ENCODE data around the gene MYRIP. TPM values are rescaled to one million over a fixed set of nuclear protein-coding genes. Genes with fewer than 3 reads are reported as not detected.
"Not testable (repeated sequence)": the region's sequence is repeated elsewhere in the genome, so short reads cannot be mapped to it uniquely, and the experiment has no call there.

MYRIP gene
- total and polyA plus RNA-seq, 4 experiments from 2014 or later = not detected

DNA sequence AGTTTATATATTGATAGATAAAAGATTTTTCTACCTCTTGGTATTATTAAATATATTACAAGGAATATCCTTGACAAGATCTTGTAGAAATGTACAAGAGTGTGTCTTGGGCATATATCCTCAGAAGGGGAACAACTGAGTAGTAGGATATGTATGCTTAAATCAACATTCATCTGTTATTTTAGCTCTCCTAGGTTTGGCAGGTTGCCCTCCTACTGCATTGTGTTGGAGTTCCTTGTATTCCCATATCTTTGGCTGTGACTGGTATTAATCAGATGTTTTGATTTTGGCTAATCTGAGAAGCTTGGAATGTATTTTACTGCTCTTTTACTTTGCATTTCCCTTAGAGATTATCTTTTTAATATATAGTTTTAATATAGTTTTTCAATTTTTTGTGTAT lies 4.6 kb downstream of the MYRIP start:
- H3K36me3 ChIP-seq (ENCODE audit: insufficient read depth, low read length) = no peaks in the 10 kb centered on the region
- no peaks in the 10 kb centered on the region for H3K36me3 Mint-ChIP-seq
- peaks cover 6 to 13% (median 11%) of the 10 kb centered on the region in 4 donors for H3K4me1 Mint-ChIP-seq
- no peak overlapping the region for H3K27ac ChIP-seq (ENCODE audit: low read depth, low read length)
- H3K4me3 Mint-ChIP-seq = no peak overlapping the region
- ChIA-PET POLR2A (ENCODE audit: partially characterized antibody) (no interaction called here), CTCF (ENCODE audit: partially characterized antibody) (no interaction called here)
- no peak for DNase-seq
- no peaks in the 10 kb centered on the region for H3K4me1 ChIP-seq (ENCODE audit: insufficient read depth, low read length)
- H3K27me3 ChIP-seq (ENCODE audit: insufficient read depth, low read length) = peaks cover 9% of the 10 kb centered on the region
- peaks cover 18 to 19% of the 10 kb centered on the region in 2 donors for H3K27me3 Mint-ChIP-seq
- no peak overlapping the region for H3K27ac Mint-ChIP-seq
- intact Hi-C loops (cut with micrococcal nuclease) = no loop called here
- H3K4me3 ChIP-seq (ENCODE audit: low read length in 2 of 2) = no peak overlapping the region
- H3K9me3 Mint-ChIP-seq = peaks cover 0 to 2% (median 0%) of the 10 kb centered on the region in 8 donors
- no peaks in the 10 kb centered on the region for H3K9me3 ChIP-seq (ENCODE audit: control insufficient read depth in 1 of 2, low read length in 2 of 2)

DNA sequence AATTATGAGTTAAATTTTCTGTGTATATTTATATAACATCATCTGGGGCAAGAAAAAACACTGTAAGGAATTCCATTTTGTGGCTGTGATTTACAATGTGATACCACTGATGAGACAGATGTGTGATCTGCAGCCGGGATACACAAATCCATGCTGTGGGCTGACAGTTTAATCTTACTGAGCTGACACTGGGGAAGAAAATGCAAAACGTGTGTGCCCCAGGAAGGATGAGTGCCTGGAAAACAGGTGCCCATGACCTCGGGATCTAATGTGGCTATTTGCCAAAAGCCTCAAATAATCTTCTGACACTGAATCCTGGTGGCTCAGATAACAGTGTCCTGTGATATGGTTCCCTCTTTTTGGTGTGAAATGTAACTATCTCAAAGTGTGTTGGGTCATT lies 10.5 kb downstream of the MYRIP start:
- Mint-ChIP-seq H3K4me3 (no peak overlapping the region), H3K36me3 (no peaks in the 10 kb centered on the region), H3K4me1 (no peaks in the 10 kb centered on the region), H3K27me3 (peaks cover 0 to 3% of the 10 kb centered on the region in 2 donors), H3K9me3 (peaks cover 0 to 2% (median 0%) of the 10 kb centered on the region in 8 donors), H3K27ac (no peak overlapping the region)
- H3K27ac ChIP-seq (ENCODE audit: low read depth, low read length) = no peak overlapping the region
- intact Hi-C loops (cut with micrococcal nuclease) = no loop called here
- no peak for DNase-seq
- no peaks in the 10 kb centered on the region for H3K36me3 ChIP-seq (ENCODE audit: insufficient read depth, low read length)
- H3K4me3 ChIP-seq (ENCODE audit: low read length in 2 of 2) = no peak overlapping the region
- ChIA-PET POLR2A (ENCODE audit: partially characterized antibody) (no interaction called here), CTCF (ENCODE audit: partially characterized antibody) (no interaction called here)
- no peaks in the 10 kb centered on the region for H3K27me3 ChIP-seq (ENCODE audit: insufficient read depth, low read length)
- no peaks in the 10 kb centered on the region for H3K9me3 ChIP-seq (ENCODE audit: control insufficient read depth in 1 of 2, low read length in 2 of 2)
- no peaks in the 10 kb centered on the region for H3K4me1 ChIP-seq (ENCODE audit: insufficient read depth, low read length)

DNA sequence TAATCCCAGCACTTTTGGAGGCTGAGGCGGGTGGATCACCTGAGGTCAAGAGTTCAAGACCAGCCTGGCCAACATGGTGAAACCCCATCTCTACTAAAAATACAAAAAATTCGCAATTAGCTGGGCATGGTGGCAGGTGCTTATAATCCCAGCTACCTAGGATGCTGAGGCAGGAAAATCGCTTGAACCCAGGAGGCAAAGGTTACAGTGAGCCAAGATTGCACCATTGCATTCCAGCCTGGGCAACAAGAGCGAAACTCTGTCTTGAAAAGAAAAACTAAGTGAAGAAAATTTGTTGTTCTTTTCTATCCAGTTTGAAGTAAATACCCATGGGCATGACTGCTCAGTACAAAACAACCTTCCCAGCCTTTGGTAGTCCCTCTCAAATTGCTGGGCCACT lies 24.4 kb downstream of the MYRIP start:
- H3K36me3 Mint-ChIP-seq; CTCF ChIA-PET (ENCODE audit: partially characterized antibody); POLR2A ChIA-PET (ENCODE audit: partially characterized antibody); H3K27me3 Mint-ChIP-seq; H3K4me1 Mint-ChIP-seq; H3K27ac ChIP-seq (ENCODE audit: low read depth, low read length); H3K9me3 ChIP-seq (ENCODE audit: control insufficient read depth in 1 of 2, low read length in 2 of 2); intact Hi-C loops (cut with micrococcal nuclease); H3K4me3 Mint-ChIP-seq; H3K36me3 ChIP-seq (ENCODE audit: insufficient read depth, low read length); H3K27ac Mint-ChIP-seq; H3K27me3 ChIP-seq (ENCODE audit: insufficient read depth, low read length); DNase-seq; H3K4me1 ChIP-seq (ENCODE audit: insufficient read depth, low read length); H3K4me3 ChIP-seq (ENCODE audit: low read length in 2 of 2): not testable (repeated sequence)
- H3K9me3 Mint-ChIP-seq = peaks cover 0 to 17% (median 7%) of the 10 kb centered on the region in 8 donors

DNA sequence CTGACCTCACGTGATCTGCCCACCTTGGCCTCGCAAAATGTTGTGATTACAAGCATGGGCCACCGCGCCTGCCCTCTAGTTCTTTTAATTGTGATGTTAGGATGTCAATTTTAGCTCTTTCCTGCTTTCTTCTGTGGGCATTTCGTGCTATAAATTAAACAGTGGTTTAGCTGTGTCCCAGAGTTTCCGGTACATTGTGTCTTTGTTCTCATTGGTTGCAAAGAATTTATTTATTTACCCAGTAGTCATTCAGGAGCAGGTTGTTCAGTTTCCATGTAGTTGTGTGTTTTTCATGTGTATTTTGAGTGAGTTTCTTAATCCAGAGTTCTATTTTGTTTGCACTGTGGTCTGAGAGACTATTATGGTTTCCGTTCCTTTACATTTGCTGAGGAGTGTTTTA lies 30.1 kb downstream of the MYRIP start:
- Mint-ChIP-seq H3K4me3 (no peak overlapping the region), H3K27ac (no peak overlapping the region), H3K4me1 (no peaks in the 10 kb centered on the region), H3K9me3 (peaks cover 0 to 16% (median 7%) of the 10 kb centered on the region in 8 donors), H3K36me3 (no peaks in the 10 kb centered on the region), H3K27me3 (peaks cover 2% of the 10 kb centered on the region in 2 donors)
- ChIA-PET POLR2A (ENCODE audit: partially characterized antibody) (no interaction called here), CTCF (ENCODE audit: partially characterized antibody) (no interaction called here)
- H3K4me1 ChIP-seq (ENCODE audit: insufficient read depth, low read length) = no peaks in the 10 kb centered on the region
- no peaks in the 10 kb centered on the region for H3K27me3 ChIP-seq (ENCODE audit: insufficient read depth, low read length)
- no peaks in the 10 kb centered on the region for H3K9me3 ChIP-seq (ENCODE audit: control insufficient read depth in 1 of 2, low read length in 2 of 2)
- no peaks in the 10 kb centered on the region for H3K36me3 ChIP-seq (ENCODE audit: insufficient read depth, low read length)
- no peak for DNase-seq
- H3K4me3 ChIP-seq (ENCODE audit: low read length in 2 of 2) = no peak overlapping the region
- no peak overlapping the region for H3K27ac ChIP-seq (ENCODE audit: low read depth, low read length)
- intact Hi-C loops (cut with micrococcal nuclease) = no loop called here

DNA sequence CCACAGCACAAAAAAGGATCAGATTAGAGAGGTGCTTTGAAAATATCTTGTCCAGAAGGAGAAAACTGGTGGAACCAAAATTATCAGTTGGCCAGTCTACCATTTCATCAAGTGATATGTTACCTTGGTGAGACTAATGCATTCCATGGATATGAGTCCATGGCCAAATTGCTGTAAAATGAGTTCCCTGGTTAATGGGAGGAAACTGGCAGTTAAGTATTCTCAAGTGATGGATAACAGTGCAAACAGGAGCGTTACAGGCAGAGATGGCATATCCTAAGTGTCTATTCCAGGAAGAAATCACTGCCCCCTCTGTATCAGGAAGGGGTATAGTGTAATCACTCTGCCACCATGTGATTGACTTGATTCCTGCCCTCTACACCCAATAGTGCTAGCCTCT lies 34.0 kb downstream of the MYRIP start:
- H3K9me3 Mint-ChIP-seq = peaks cover 0 to 11% (median 4%) of the 10 kb centered on the region in 8 donors
- peaks cover 0 to 2% of the 10 kb centered on the region in 2 donors for H3K27me3 Mint-ChIP-seq
- Histone ChIP-seq H3K4me3 (ENCODE audit: low read length in 2 of 2) (no peak overlapping the region), H3K27me3 (ENCODE audit: insufficient read depth, low read length) (no peaks in the 10 kb centered on the region), H3K27ac (ENCODE audit: low read depth, low read length) (no peak overlapping the region), H3K4me1 (ENCODE audit: insufficient read depth, low read length) (no peaks in the 10 kb centered on the region), H3K36me3 (ENCODE audit: insufficient read depth, low read length) (no peaks in the 10 kb centered on the region), H3K9me3 (ENCODE audit: control insufficient read depth in 1 of 2, low read length in 2 of 2) (no peaks in the 10 kb centered on the region)
- ChIA-PET POLR2A (ENCODE audit: partially characterized antibody) (no interaction called here), CTCF (ENCODE audit: partially characterized antibody) (no interaction called here)
- intact Hi-C loops (cut with micrococcal nuclease) = no loop called here
- H3K36me3 Mint-ChIP-seq = no peaks in the 10 kb centered on the region
- H3K4me1 Mint-ChIP-seq = no peaks in the 10 kb centered on the region
- H3K4me3 Mint-ChIP-seq = no peak overlapping the region
- no peak overlapping the region for H3K27ac Mint-ChIP-seq
- DNase-seq = no peak

DNA sequence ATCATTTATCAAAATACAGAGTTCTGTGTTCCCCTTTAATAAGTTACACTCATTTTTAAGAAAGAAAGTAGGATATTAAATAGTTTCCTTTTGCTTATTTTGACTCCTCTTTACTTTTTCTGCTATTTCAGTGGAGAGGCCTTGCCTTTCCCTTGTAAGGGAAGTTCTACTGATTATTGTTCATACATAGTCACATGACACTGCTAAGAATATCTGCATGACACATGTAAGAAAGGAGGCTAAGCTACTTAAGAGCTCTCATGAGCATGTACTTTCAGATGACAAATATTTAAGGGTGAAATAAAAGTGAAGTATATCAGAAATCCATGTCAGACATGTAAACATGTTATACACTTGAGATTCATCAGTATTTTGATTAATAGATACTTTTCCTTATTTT lies 39.0 kb downstream of the MYRIP start:
- Mint-ChIP-seq H3K9me3 (peaks cover 0 to 5% (median 0%) of the 10 kb centered on the region in 8 donors), H3K4me1 (no peaks in the 10 kb centered on the region), H3K4me3 (no peak overlapping the region), H3K27me3 (peaks cover 0 to 2% of the 10 kb centered on the region in 2 donors), H3K36me3 (no peaks in the 10 kb centered on the region), H3K27ac (no peak overlapping the region)
- intact Hi-C loops (cut with micrococcal nuclease) = no loop called here
- Histone ChIP-seq H3K4me1 (ENCODE audit: insufficient read depth, low read length) (no peaks in the 10 kb centered on the region), H3K27ac (ENCODE audit: low read depth, low read length) (no peak overlapping the region), H3K4me3 (ENCODE audit: low read length in 2 of 2) (no peak overlapping the region), H3K27me3 (ENCODE audit: insufficient read depth, low read length) (no peaks in the 10 kb centered on the region), H3K36me3 (ENCODE audit: insufficient read depth, low read length) (no peaks in the 10 kb centered on the region), H3K9me3 (ENCODE audit: control insufficient read depth in 1 of 2, low read length in 2 of 2) (no peaks in the 10 kb centered on the region)
- POLR2A ChIA-PET (ENCODE audit: partially characterized antibody) = no interaction called here
- CTCF ChIA-PET (ENCODE audit: partially characterized antibody) = no interaction called here
- no peak for DNase-seq

DNA sequence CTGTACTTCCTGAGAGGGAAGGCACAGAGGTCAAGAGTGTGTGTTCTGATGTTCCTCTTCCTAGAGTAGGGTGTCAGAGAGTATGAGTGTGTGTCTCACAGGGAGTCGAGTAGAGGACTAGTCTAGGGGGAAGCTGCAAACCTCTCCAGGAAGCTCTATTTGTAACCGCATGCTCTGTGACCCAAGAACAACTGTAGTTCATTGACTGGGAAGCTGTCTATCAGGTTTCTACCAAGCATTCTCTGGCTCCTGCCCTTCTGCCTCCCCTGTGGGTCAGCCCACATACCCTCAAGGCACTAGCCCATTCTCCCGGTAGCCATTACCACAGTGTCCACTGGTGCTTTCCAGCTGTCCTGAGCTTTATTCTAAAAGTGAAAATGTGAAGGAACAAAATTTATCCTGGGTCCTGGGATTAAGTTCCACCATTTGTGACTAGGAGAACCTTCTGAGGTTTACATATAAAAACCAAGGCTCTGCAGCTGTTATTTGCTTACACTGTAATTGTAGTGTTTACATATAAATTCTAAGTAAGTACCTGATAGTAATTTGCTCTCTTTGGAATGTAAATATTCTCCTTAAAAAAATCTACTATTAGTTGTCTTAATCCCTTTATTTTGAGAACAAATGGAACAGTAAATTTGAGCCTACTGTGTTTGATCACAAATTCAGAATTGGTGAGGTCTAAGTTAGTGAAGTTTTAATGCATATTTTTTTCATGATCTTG lies 40.7 kb downstream of the MYRIP start:
- Histone ChIP-seq H3K9me3 (ENCODE audit: control insufficient read depth in 1 of 2, low read length in 2 of 2) (no peaks in the 10 kb centered on the region), H3K4me3 (ENCODE audit: low read length in 2 of 2) (no peak overlapping the region), H3K4me1 (ENCODE audit: insufficient read depth, low read length) (no peaks in the 10 kb centered on the region), H3K27me3 (ENCODE audit: insufficient read depth, low read length) (no peaks in the 10 kb centered on the region), H3K27ac (ENCODE audit: low read depth, low read length) (no peak overlapping the region), H3K36me3 (ENCODE audit: insufficient read depth, low read length) (no peaks in the 10 kb centered on the region)
- no peak for DNase-seq
- intact Hi-C loops (cut with micrococcal nuclease) = no loop called here
- H3K36me3 Mint-ChIP-seq = no peaks in the 10 kb centered on the region
- ChIA-PET CTCF (ENCODE audit: partially characterized antibody) (no interaction called here), POLR2A (ENCODE audit: partially characterized antibody) (no interaction called here)
- peaks cover 0 to 4% (median 0%) of the 10 kb centered on the region in 8 donors for H3K9me3 Mint-ChIP-seq
- no peak overlapping the region for H3K27ac Mint-ChIP-seq
- H3K4me1 Mint-ChIP-seq = no peaks in the 10 kb centered on the region
- H3K27me3 Mint-ChIP-seq = peaks cover 0 to 1% of the 10 kb centered on the region in 2 donors
- H3K4me3 Mint-ChIP-seq = no peak overlapping the region

DNA sequence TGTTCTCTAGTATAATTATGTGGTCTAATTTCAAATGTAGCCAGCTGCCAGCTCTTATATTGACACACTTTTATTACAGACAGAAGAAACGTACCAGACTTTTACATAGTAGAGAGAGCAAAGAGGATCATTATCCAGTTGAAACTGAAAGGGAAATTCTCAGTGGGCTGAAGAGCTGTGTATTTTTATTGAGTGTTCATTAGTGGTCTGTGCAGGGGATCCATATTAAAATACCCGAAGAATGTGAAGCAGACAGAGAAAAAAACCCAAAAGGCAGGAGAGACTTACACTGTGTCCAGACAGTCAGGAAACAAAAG lies 41.3 kb downstream of the MYRIP start:
- intact Hi-C loops (cut with micrococcal nuclease) = no loop called here

More for the DNA sequence above, 41.3 kb downstream of the MYRIP start:
- Histone ChIP-seq H3K4me1 (ENCODE audit: insufficient read depth, low read length) (no peaks in the 10 kb centered on the region), H3K36me3 (ENCODE audit: insufficient read depth, low read length) (no peaks in the 10 kb centered on the region), H3K27ac (ENCODE audit: low read depth, low read length) (no peak overlapping the region), H3K9me3 (ENCODE audit: control insufficient read depth in 1 of 2, low read length in 2 of 2) (no peaks in the 10 kb centered on the region), H3K27me3 (ENCODE audit: insufficient read depth, low read length) (no peaks in the 10 kb centered on the region), H3K4me3 (ENCODE audit: low read length in 2 of 2) (no peak overlapping the region)
- CTCF ChIA-PET (ENCODE audit: partially characterized antibody) = no interaction called here
- DNase-seq = no peak
- Mint-ChIP-seq H3K27ac (no peak overlapping the region), H3K4me3 (no peak overlapping the region), H3K4me1 (no peaks in the 10 kb centered on the region), H3K9me3 (peaks cover 0 to 4% (median 0%) of the 10 kb centered on the region in 8 donors), H3K36me3 (no peaks in the 10 kb centered on the region), H3K27me3 (peaks cover 0 to 1% of the 10 kb centered on the region in 2 donors)
- POLR2A ChIA-PET (ENCODE audit: partially characterized antibody) = no interaction called here

All from CD4-positive, alpha-beta memory T cell (primary cell).